ENCODE measurements around the gene AGPAT3.

Gene AGPAT3

GRCh38 chr21:43983390-43983789 lies 118.4 kb downstream of the AGPAT3 start:
- no peak for DNase-seq

- no peak for DNase-seq
Measured at GRCh38 chr21:43983860-43984420, 118.9 kb downstream of the AGPAT3 start.

- no peak for DNase-seq
Measured at GRCh38 chr21:43984905-43985689, 120.1 kb downstream of the AGPAT3 start.

- no peak for DNase-seq
Measured at GRCh38 chr21:43985690-43986251, 120.7 kb downstream of the AGPAT3 start.

- DNase-seq, result no peak
Measured at GRCh38 chr21:43986544-43987451, 121.8 kb downstream of the AGPAT3 start.

GRCh38 chr21:43987509-43987908 lies 122.5 kb downstream of the AGPAT3 start:
- no peak for DNase-seq

- no peak for DNase-seq
Measured at GRCh38 chr21:43988016-43988415, 123.0 kb downstream of the AGPAT3 start.

GRCh38 chr21:43988506-43989230 lies 123.6 kb downstream of the AGPAT3 start:
- no peak for DNase-seq

GRCh38 chr21:43989401-43989800 lies 124.4 kb downstream of the AGPAT3 start:
- no peak for DNase-seq

GRCh38 chr21:43991447-43991991 lies 126.5 kb downstream of the AGPAT3 start:
- no peak for DNase-seq

GRCh38 chr21:43992121-43992520 lies 127.1 kb downstream of the AGPAT3 start:
- no peak for DNase-seq

- no peak for DNase-seq
Measured at GRCh38 chr21:43993420-43993934, 128.5 kb downstream of the AGPAT3 start.

GRCh38 chr21:43994085-43994484 lies 129.1 kb downstream of the AGPAT3 start:
- DNase-seq, result no peak

- DNase-seq, result no peak
Measured at GRCh38 chr21:43994646-43995045, 129.6 kb downstream of the AGPAT3 start.

GRCh38 chr21:43995521-43996105 lies 130.6 kb downstream of the AGPAT3 start:
- no peak for DNase-seq

- no peak for DNase-seq
Measured at GRCh38 chr21:43997766-43998742, 133.0 kb downstream of the AGPAT3 start.

GRCh38 chr21:44000360-44000759 lies 135.3 kb downstream of the AGPAT3 start:
- no peak for DNase-seq

- DNase-seq, result no peak
Measured at GRCh38 chr21:44002511-44002910, 137.5 kb downstream of the AGPAT3 start.

GRCh38 chr21:44003307-44003966 lies 138.4 kb downstream of the AGPAT3 start:
- no peak for DNase-seq

GRCh38 chr21:44005071-44005470 lies 140.0 kb downstream of the AGPAT3 start:
- no peak for DNase-seq

Data from NCI-H2107 (cell line).